Esophagus squamous epithelium (tissue), 4 donors: ENCODE data around the gene RNF26.

Experiments used
- POLR2A ChIP-seq, 4 donors: fragments of 450-650 bp; IDR thresholded peaks; one replicate each; pipeline ENCODE4 v1.6.1; 2017; ENCODE audit warnings: antibody characterized with exemption in 4 of 4, mild to moderate bottlenecking in 4 of 4, moderate library complexity in 3 of 4
- TF ChIP-seq, protein P1 (sequence below), 6 experiments: fragments of 450-650 bp in 4 of 6; fragments of 200-600 bp in 2 of 6; sonication (generic) in 2 of 6; IDR thresholded peaks; one replicate each; pipeline ENCODE4 v1.5.1; 2016 to 2019; ENCODE audit warnings: antibody characterized with exemption in 6 of 6, mild to moderate bottlenecking in 4 of 6, moderate library complexity in 4 of 6

DNA sequence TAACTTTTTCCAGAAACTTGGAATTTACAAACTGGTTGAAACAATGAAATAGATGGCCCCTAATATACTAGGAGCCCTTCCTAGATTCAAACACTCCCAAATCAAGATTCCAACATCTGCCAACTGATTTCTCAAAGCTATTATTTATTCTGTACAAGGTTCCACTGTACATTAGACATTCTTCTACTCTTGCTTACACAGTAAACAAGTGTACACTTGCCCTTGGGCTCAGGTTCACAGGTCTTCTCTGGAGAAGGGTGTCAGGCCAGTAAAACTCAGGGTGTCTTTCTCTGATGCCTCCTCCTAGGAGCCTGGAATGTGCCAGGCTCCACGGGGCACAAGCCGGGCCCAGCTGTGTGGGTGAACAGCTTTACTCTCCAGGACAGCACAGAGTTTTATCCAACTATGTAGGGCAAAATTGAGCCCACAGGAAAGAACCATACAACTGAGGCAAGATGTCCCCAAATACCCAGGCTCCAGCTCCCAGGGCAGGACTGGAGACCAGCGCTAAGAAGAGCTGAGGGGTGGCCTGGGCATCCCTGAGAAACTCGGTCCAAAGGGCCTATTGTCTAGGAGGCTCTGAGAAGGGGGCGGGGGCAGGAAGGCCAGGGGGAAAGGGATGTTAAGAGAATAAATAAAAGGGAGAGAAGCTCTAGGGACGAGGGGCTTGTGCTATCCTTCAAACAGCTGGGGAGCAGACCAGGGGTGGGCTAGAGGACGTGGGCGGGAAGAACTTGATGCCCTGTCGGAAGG lies 20.9 kb downstream of the RNF26 start:
- TF ChIP-seq POLR2A (IDR thresholded peaks at IDR 0.05): no peak
- TF ChIP-seq, protein P1, sequence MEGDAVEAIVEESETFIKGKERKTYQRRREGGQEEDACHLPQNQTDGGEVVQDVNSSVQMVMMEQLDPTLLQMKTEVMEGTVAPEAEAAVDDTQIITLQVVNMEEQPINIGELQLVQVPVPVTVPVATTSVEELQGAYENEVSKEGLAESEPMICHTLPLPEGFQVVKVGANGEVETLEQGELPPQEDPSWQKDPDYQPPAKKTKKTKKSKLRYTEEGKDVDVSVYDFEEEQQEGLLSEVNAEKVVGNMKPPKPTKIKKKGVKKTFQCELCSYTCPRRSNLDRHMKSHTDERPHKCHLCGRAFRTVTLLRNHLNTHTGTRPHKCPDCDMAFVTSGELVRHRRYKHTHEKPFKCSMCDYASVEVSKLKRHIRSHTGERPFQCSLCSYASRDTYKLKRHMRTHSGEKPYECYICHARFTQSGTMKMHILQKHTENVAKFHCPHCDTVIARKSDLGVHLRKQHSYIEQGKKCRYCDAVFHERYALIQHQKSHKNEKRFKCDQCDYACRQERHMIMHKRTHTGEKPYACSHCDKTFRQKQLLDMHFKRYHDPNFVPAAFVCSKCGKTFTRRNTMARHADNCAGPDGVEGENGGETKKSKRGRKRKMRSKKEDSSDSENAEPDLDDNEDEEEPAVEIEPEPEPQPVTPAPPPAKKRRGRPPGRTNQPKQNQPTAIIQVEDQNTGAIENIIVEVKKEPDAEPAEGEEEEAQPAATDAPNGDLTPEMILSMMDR (IDR thresholded peaks at IDR 0.05): no peak
